Measurements from ENCODE around the gene DMBX1.

Gene DMBX1

DNA sequence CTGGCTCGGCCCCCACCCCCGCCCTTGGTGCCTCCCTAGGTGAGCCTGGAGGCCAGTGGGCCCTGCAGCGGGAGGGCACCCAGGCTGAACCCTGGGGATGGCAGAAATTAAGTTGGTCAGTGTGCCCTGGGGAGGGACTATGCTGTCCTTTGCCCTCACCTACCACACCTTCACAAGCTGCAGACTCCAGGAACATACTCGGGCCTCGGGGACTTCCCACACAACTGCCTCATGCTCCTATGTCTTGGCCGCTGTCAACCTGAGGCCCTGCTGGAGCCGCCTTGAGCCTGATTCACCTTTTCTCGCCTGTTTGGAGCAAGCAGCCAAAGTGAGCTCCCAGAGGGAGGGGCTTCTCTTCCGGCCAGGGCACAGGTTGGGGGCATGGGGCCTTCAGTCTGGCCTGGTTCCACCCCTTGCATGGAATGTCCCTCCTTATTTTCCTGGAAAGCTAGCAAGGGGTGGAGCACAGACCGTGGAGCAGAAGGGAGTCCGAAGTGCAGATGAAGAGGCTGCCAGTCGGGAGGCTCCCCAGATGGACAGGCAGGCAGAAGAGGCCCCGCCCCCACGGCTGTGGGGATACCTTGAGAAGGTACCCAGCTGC, 37.2 kb downstream of the DMBX1 start:
- no peak for DNase-seq

DNA sequence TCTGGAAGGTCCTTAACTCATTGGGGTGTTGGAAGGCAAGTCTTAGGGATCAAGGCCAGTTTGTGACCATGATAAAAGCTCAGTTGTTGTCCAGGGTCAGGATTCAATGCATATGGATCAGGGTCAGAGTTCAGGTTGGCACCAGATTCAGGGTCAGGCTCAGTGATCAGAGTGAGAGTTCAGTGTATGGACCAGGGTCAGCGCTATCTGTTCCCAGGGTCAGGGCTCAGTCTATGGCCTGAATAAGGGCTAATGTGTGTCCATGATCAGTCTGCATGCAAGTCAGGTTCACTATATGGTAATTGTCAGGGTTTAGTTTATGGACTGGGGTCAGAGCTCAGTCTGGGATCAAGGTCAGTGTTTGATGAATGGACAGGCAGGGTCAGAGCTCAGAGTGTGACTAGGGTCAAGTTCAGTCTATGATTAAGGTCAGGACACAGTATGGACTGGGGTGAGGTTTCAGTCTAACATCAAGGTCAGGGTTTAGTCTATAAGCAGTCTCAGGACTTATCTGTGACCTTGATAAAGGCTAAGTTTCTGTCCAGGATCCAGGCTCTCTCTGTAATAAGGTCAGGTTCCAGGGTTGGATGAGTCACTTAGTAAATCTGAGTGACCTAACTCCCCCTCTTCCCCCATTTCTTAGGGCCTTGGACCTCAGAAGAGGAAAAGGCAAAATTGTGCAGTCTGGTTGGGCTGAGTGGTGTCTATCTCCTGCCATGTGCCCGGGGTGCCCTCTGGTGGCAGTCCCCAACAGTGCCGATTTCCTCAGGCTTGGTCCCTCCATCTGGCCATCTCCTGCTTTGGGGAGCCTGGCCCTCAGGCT, 38.0 kb downstream of the DMBX1 start:
- DNase-seq = no peak

- DNase-seq = no peak
Observed at GRCh38 chr1:46528297-46528955, 38.8 kb downstream of the DMBX1 start.

DNA sequence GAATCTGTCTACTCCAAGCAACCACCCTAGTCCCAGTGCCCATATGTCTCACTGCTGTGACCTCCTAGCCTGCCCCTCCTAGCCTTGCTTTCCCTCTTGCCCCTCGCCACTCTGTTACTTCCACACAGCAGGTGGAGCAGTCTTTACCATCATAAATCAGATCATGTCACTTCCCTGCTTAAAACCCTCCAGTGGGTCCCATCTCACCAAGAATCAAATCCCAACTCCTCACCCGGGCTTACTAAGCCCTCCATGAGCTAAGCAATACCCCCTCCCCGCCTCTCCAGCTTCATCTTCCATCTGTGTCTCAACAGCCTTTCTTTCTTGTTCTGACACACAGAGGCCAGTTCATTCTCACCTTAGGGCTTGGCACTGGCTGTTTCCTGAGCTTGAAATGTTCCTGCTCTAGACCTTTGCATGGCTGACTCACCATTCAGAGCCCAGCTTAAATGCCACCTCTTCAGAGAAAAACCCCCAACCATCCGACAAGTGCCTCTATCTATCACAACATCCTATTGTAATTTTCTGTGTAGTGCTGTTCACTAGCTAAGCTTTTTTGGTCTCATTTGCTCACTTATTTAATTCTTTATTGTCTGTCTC, 39.5 kb downstream of the DMBX1 start:
- no peak for DNase-seq

DNA sequence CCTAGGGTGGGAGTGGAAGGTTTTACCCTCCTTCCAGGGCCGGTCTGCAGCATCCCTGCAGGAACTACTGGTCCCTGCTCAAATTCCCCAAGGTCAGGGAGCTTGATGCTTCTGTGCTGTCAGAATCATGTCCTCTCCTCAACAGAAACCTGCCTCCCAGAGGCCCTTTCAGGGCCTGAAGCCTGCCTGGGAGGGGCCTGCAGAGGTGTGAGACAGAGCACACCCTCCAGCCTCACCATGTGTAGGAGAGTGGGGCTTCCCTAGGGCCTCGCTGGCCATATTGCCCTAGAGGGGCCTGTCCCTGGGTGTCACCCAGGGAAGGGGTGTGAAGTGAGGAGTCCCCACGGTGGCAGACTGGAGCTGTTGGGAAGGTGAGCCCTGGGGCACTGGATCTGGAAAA, 40.7 kb downstream of the DMBX1 start:
- no peak for DNase-seq

- DNase-seq = no peak
Observed at GRCh38 chr1:46530791-46531409, 41.3 kb downstream of the DMBX1 start.

DNA sequence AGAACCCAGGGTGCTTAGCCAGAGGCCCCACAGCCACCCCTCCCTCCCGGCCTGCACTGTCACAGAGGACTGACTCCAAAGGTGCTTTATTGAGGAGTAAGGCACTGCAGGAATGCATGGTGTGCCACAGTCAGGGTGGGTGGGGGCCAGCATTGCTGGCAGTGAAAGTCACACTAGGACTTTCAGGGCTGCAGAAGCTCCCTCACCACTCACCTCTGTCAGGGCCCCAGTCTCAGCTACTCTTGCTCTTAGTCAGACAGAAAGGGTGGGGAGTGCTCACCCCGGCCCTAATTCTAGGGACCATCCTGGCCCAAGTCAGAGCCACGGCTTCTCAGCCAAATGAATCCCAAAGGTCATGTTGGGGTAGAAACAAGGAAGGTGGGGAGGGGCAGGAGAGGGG, 42.5 kb downstream of the DMBX1 start:
- DNase-seq = no peak

- DNase-seq = peak; percentile 58
Observed at GRCh38 chr1:46532498-46533178, 43.0 kb downstream of the DMBX1 start.

DNA sequence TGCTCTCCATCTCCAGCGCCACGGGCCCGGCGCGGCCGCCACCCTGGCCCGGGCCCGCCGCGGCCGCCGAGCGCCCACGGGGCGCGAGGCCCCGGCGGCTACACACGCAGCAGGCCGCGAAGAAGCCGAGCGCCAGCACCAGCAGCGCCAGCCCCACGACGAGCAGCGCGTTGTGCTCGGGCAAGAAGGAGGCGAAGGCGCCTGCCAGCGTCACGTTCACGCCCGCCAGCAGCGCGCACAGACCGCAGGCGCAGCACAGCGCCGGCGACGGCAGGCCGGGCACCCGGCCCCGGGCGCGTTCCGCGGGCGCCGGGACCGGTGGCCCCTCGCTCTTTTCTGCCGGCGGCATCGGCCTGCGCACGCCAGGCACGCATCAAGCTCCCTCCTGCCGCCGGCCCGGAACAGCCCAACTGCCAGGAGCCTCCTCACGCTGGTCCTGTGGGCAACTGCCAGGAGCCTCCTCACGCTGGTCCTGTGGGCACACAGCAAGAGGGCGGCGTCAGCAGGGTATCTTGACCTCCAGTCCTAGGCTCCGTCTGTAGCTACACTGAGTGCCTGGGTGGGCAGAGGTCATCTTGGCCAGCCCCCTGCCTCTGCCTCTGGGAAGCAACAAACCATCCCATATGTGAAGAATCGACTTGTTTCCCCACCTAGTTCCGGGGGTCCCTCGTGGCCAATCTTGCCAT, 43.7 kb downstream of the DMBX1 start:
- DNase-seq = peak; percentile 42

DNA sequence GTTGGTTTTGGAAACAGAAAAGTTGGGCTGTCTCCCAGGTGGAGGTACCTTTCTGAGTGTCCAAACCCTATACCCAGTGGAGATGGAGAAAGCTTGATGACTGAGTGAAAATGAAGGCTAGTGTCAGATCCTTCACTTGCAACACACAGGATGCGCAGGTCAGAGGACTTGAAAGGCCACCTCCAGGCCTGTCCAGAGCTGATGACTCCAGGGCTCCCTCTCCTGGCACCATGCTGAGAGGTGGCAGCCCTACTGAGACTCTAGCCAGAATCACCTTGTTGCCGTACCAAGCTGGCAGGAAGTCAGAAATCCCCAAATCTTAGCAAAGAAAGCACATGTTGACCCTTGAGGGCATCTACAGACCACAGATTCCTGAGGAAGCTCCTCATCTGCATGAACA, 45.4 kb downstream of the DMBX1 start:
- no peak for DNase-seq

- no peak for DNase-seq
Observed at GRCh38 chr1:46536527-46536926, 46.9 kb downstream of the DMBX1 start.

- no peak for DNase-seq
Observed at GRCh38 chr1:46537651-46538050, 48.0 kb downstream of the DMBX1 start.

DNA sequence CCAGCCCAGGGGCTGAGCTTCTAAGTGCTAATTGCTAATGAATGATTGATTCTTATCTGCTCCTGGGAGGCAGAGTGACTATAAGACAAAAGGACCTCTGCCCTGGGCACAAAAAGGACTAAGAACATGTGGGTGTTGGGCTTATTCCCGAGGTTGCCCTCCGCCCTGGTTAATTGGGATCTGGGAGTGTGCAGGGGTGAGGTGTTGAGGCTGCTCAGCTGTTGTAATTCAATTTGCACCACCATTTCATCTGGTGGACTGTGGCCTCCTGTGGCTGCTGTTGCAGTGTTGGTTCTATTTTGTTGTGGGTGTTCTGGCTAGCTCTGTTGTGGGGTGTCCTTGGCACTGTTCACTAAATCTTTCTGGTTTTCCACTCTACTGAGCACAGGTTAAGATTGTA, 48.5 kb downstream of the DMBX1 start:
- DNase-seq = no peak
